ENCODE results near the gene KRT74.

Gene KRT74

DNA sequence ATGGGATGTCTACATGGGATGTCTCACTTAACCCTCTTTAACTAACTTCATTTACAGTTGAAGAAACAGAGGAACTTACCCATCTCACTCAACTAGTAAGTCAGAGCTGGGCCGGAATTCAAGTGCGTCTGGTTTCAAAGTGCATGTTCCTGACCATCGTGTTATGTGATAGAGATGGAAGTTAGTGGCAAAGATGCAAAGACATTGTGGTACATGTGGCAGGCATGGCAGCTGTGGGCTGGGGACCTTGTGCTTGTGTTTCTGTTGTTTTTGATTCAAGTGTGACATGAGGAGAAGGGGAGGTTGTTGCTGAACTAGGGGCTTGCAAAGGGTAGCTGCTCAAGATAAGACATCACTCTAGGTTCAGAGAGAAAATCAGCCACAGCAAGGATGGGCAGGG is 2.3 kb upstream of the KRT74 start:
- DNase-seq (ENCODE audit: low read depth in 1 of 2, low spot score in 1 of 2): no peak

DNA sequence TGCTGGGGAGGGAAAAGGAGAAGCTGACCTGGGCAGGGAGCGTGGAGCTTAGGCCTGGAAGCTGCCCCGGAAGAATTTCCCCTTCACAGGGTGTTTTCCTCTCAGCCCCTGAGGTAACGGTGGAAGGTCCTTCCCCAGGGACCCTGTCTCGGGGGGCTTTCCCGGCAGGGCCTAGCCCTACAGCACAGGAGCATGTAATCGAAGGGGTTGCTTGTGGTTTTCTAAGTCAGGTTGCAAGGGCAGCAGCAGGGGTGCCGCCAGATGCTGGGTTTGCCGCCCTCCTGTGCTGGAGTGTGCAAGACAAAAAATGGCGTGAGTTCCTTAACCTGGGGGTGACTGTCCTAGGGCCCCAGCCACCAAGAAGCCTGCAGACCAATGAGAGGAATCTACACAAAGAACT is 1.6 kb upstream of the KRT74 start:
- DNase-seq (ENCODE audit: low read depth in 1 of 2, low spot score in 1 of 2): no peak

DNA sequence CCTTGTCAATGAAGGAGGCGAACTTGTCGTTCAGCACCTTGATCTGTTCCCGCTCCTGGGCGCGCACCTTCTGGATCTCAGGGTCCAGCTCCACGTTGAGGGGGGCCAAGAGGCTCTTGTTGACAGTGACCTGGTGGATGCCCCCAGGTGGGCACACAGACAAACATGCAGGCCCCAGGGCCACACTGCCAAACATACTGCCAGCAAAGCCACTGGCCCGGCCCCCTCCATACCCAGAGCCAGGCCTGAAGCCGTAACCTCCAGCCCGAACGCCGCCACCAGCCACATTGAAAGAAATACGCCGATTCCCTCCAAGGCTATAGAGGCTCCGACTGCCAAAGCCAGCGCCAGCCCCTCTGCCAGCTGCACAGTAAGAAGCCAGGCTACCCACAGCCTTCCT is 337 bp downstream of the KRT74 start:
- DNase-seq (ENCODE audit: low read depth in 1 of 2, low spot score in 1 of 2): no peak

DNA sequence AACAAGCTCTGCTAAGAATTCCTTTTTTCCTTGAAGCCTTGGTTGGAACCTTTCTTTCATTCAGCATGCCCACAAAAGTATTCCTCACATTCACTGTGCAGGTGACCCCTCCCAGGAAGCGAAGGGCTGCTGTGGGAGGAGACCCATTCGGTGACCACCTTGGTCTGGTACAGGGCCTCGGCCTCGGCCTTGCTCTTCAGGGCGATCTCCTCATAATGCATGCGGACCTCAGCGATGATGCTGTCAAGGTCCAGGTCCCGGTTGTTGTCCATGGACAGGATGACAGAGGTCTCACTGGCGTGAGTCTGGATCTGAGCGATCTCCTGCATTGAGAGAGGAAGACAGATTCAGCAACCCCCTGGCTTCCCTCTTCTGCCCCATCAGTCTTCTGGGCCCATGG is 3.1 kb downstream of the KRT74 start:
- DNase-seq (ENCODE audit: low read depth in 1 of 2, low spot score in 1 of 2): no peak

DNA sequence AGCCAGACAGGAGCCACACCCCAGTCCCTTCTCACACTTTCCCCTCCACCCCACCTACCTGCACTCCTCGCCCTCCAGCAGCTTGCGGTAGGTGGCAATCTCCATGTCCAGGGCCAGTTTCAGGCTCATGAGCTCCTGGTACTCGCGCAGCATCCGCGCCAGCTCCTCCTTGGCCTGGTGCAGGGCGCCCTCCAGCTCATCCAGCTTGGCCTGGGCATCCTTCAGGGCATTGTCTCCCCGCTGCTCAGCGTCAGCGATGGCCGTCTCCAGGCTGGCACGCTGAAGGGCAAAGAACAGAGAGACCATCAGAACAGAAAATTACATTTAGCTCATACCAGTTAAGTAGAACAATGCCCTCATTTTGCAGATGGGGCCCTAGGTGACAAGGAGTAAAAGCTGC is 5.5 kb downstream of the KRT74 start:
- DNase-seq (ENCODE audit: low read depth in 1 of 2, low spot score in 1 of 2): no peak

DNA sequence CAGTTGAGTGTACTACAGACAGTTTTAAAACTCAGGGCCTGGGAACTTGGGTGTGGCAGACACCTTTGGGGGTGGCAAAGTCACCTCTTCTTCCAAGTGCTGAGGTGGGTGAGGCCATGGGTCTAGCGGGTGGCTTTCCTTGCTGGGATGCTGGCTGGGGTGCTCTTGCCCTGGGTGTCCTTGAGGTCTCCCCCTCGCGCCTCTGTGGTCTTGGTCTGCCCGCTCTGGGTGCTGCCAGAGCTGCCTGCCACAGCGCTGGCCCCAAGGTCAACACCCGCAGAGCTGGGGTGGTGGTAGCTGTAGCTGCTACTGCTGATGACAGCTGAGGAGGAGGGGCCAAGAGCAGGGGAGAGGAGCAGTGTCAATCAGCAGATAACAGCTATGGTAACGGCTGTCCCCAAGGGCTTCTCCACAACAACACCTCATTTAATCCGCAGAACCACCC is 6.8 kb downstream of the KRT74 start:
- no peak for DNase-seq (ENCODE audit: low read depth in 1 of 2, low spot score in 1 of 2)

DNA sequence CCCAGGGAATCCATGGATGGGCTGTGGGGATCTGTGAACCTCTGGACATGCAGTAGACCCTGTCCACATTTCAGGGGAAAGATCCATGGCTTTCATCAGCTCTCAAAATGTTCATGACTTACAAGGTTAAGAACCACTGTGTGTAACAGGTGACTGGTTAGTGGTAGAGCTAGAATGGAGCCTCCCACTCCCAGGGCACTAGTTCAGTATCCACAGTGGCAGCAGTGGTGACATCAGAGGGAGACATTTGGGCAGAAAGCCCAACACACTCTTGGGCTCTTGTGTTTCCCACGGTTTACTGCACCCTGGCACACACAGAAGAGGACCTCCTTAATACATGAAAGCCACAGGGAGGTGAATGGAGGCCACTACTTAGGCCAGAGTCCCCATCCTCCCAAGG is 9.1 kb downstream of the KRT74 start:
- DNase-seq (ENCODE audit: low read depth in 1 of 2, low spot score in 1 of 2): no peak

DNA sequence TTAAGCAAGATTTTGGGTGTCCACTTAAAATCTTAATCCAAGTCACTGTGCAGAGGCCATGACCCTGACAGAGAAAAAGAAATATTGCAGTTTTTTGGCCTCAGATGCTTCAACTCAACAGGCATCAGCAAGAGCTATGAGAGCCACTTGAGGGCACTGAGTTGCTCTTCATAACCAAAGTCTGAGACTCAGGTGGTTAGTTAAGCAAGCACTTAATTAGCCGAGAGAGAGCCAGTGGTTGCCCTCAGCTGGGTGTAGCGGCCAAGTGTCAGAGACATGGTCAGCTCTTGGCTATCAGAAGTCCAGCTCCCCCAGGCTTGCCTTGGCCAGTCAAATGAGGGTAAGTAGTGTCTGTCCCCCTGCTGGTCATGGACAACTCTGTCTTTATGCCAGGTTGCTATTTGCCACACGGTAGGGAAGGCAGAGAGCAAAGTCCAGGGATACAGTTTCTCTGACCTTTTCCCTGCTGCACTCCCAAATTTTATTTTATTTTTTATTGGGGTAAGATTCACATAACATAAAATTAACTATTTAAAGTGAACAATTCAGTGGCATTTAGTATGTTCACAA is 11.7 kb downstream of the KRT74 start:
- no peak for DNase-seq (ENCODE audit: low read depth in 1 of 2, low spot score in 1 of 2)

DNA sequence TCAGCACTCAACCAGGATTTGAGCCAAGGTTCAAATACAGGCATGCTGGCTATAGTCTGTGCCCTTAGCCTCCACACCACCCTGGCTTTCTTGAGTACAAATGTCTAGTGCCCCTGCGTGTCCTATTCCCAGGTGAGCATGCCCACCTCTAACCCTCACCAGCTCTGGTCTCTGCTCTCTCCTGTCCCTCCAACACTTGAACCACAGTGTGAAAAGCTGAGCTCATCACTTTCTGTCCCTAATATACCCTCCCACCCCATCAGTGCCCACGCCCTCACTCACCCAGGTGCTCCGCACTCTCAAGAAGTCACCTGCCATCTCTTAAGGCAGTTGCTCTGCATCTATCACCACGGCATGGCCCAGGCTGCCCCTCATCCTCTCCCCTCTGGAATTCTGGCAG is 13.7 kb downstream of the KRT74 start:
- no peak for DNase-seq (ENCODE audit: low read depth in 1 of 2, low spot score in 1 of 2)

DNA sequence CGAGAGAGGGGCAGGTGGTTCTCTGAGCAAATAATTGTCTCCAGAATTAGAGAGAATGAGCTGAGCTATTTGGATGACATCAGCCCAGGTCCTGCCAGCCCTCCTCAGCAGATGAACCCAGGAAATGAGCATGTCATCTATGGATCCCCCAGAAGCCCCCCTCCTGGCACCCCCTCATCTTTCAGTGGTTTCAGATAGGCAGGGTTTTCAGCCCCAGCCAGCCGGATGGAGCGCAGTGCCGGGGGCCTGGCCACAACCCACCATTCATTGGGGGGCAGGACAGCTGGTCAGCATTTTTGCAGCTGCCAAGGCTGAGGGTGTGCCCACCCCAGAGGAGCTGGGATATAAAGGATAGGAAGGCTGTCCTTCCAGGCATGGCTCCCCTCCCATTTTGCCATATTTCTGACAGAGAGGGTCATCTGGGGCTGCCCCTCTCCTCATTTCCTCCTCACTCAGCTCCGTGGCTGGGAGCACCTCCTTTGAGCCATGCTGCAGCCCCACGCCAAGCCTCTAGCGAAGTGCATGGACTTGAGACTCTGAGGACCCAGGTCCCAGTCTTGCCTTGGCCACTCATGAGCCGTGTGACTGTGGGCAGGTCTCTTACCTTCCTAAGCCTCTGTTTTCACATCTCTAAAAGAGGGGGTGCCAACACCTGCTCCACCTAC is 14.7 kb downstream of the KRT74 start:
- DNase-seq (ENCODE audit: low read depth in 1 of 2, low spot score in 1 of 2): no peak

DNA sequence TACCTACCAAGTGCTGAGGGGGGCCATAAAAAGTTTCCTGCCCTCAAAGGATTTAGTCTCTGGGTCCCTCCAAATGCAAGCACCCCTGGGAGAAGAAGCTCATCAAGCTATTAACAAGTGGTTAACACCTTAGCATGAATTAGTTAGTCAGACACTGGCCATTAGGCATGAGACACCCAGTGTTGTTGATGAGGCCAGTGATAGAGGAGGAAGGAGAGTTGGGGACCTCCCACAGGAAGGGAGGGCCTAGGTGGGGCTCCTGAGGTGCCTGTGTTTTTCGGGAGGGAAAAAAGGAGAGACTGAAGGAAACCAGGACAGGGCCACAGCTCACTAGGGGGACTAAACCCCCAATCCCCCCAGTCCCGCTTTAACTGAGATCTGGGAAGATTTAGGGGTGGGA is 16.2 kb downstream of the KRT74 start:
- DNase-seq (ENCODE audit: low read depth in 1 of 2, low spot score in 1 of 2): no peak

DNA sequence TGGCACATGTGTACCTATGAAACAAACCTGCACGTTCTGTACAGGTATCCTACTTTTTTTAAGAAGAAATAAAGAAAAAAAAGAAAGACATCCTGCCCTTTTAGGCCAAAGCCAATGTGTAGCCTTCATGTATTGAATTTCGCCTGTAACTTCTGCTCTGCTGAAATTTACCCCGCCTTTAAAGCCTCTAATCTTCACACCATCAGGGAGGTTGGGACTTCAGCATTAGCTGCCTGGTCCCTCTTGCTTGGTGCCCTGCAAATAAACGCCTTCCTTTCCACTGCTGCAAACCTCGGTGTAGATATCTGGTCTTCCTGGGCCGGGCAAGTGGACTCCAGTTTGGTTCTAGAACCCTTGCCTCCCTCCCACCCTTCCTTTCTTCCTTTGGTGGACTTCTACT is 18.1 kb downstream of the KRT74 start:
- DNase-seq (ENCODE audit: low read depth in 1 of 2, low spot score in 1 of 2): no peak

DNA sequence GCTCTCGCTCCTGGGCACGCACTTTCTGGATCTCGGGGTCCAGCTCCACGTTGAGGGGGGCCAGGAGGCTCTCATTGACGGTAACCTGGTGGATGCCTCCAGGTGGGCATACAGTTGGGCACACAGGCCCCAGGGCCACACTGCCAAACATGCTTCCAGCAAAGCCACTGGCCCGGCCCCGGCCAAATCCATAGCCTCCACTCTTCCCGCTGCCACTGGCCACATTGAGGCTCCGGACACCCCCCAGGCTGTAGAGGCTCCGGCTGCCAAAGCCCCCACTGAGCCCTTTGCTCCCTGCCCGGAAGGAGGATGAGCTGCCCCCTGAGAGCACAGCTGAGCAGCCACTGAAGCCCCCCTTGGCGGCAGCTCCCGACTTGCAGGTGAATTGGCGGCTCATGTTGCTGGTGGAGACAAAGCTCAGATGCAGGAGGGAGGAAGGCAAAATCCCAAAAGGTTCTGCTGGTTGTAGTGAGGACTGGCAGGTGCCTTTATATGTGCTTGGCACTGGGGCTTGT is 20.9 kb downstream of the KRT74 start, which contains the start of gene KRT71:
Gene KRT71, minus strand, starts transcription at position 465 of the 515 bp plus-strand sequence. Its CDS starts 68 bp downstream, at position 397.
- DNase-seq (ENCODE audit: low read depth in 1 of 2, low spot score in 1 of 2): no peak

DNA sequence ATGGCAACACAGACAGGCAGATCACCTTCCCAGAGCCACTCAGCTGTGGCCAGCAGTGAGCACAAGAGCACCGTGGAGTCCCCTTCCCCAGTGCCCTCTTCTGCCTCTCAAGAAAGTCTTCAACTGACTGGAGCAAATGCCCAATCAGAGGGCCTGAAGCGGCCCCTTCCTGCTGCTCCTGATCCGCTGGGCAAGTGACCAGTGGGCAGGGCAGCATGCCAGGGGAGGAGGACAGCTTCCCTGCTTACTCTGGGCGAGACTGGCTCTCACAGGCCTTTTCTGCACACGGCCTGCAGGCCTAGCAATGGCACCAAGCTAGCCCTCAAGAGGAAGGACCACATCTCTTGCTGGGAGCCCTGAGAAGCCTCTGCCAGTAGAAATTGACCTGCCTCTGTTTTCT is 21.6 kb downstream of the KRT74 start:
- no peak for DNase-seq (ENCODE audit: low read depth in 1 of 2, low spot score in 1 of 2)

DNA sequence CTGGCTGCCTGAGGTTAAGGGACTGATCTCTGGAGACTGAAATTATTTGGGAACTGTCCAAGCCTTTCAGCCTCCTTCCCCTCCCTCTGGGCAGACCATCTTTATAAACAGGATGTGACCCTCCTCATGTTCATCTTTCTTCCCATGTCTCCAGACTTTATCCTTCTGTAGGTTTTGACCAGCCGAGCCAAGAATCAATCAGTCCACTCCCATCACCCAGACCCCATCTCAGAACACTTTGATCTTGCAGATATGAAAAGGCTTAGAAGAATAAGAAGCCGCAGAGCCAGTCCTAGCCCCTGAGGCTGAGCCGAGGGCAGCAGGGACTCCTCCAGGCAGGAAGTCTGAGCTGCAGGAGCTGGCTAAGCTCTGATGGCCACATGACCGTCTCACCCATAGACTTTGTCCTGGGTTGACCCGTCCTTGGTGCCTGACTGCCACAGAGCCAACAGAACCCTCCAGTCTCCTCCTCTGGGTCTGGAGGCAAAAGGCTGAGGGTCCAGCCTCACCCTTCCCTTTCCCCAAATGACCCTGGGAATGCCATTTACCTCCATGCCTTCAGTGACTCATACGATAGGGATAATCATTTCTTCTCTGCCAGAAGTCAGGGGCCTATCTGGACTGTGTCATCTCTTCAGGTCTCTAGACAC is 22.3 kb downstream of the KRT74 start:
- DNase-seq (ENCODE audit: low read depth in 1 of 2, low spot score in 1 of 2): no peak

DNA sequence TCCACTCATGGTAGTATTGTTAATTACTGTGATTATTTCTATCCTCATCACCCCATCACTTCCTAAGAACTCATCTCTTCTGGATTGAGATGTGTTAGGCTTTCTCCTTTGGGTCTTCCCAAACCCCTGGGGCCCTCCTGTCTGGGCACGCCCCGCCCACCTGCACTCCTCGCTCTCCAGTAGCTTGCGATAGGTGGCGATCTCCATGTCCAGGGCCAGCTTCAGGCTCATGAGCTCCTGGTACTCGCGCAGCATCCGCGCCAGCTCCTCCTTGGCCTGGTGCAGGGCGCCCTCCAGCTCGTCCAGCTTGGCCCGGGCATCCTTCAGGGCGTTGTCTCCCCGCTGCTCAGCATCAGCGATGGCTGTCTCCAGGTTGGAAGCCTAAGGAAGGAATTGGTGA is 27.5 kb downstream of the KRT74 start:
- DNase-seq (ENCODE audit: low read depth in 1 of 2, low spot score in 1 of 2): no peak

DNA sequence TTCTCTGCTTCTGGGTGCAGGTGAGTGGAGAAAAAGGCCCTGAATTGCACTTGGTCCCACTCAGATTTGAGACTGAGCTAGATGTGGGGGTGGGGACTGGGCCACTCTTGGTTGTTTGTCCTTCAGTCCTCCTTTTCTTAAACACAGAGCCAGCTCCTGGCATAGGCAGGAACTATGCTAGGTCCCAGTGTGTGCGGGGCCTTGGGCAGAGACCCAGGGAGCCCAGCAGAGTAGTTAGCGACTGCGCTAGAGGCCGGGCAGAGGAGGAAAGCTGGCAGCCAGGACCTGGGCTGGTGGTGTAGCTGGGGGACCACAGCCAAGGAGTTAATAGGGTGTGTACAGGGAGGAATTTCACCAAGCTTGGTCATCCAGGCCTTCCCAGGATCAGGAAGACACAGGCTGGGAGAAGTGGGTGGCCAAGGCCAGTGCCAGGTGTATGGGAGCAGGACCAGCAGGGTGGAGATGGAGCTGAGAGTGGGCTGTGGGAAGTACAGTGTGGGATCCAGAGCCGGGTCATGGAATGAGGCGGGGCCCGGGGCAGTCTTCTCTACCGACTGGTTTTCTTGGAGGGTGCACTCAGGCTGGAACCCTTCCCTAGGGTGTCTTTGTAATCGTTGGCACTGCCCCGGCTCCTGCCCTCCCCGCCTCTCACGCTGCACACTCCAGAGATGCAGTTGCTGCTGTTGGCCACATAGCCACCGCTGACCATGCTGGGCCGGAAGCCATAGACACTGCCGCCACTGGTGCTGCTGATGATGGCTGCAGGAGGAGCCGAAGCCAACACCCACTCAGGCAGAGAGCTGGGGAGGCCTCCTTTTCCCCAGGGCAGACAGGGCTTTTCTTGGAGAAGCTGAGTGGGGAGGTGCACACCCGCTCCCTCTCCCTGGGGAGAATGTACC is 29.4 kb downstream of the KRT74 start:
- DNase-seq (ENCODE audit: low read depth in 1 of 2, low spot score in 1 of 2): no peak

DNA sequence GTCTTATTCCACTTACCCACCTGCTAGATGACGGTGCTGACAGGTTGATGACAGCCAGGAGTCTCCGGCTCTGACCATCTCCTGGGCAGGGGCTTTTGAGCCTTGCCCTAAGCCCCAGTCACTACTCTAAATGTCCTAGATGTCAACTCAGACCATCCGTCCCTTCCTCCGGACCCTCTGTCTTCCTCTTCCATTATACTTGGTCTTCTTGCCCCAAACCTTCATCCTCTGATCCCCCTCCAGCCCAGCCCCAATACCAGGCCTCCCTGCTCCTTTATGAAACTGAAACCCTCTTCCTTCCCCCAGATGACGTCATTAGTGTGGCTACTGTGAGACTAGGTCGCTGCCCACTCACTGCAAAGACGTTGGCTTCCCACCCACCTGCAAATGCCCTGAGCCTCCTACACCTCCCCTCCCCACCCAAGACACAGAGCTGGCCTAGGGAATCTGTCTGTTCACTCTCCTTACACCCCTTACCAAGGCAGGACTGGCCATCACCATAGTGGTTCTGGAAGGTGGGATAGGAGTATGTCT is 30.8 kb downstream of the KRT74 start:
- DNase-seq (ENCODE audit: low read depth in 1 of 2, low spot score in 1 of 2): no peak

DNA sequence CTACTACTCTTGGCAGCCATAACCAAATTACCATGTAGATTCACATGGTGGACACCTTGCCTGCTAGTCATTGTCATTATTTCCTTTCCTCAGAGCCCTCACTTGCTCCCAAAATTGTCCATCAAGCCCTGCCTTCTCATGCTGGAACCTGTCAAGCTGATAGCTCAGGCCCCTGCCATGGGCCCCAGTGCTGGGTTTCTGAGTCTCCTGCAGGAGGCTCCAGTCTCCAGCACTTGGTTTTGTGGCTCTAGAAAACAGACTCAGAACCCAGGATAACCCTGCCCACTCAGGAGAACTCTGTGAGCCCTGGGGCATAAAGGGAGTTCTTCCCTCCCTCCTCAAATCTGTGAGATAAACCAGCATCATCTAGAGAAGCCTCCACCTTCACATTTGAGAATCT is 31.5 kb downstream of the KRT74 start:
- DNase-seq (ENCODE audit: low read depth in 1 of 2, low spot score in 1 of 2): no peak

DNA sequence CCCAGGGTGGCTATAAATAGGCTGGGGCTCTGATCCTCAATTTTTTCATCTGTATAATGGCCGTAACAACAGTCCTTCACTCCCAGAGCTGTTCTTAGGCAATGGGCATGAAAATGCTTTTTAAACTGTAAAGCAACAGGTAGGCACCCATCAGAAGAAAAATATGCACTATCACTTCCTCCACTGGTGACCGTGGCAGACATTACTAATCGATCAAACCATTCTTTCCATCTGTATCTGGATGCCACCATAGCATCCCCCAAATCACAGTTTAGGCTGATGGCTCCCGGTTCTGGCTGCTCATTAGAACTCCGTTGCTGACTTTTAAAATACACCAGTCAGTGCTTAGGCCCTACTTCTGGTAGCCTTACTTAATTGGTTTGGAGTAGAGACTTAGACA is 31.9 kb downstream of the KRT74 start:
- no peak for DNase-seq (ENCODE audit: low read depth in 1 of 2, low spot score in 1 of 2)

DNA sequence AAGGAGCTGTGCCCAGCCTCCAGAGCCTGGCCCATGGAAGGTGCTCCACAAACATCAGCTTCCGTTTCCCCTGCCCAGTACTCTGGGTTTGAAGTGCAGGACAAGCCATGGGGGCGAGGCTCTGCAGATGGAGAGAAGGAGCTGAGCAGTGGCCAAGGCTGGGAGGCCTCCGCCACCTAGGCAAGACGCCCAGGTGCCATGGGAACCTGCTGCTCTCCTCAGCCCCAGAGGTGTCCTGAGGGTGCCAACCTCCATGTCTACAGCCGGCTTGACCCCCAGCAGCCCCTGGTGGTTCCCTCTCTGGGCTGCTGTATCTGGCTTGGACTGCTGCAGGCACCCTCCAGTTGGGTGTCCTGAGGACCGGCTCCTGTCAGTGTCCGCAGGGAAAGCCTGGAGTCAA is 33.1 kb downstream of the KRT74 start:
- DNase-seq (ENCODE audit: low read depth in 1 of 2, low spot score in 1 of 2): no peak

Data from stimulated activated CD4-positive, alpha-beta T cell treated with anti-CD3 and anti-CD28 coated beads, Interleukin-15, amount 100 ng/mL, for 1 hour (primary cell).